Activated naive CD4-positive, alpha-beta T cell treated with anti-CD3 and anti-CD28 coated beads, Interleukin-2, amount 10 ng/mL, durations not matched to agents 7 days and 5 days (primary cell): Measurements from ENCODE around the gene SDHAF1.
A peak's percentile ranks its signal among the peaks of the same experiment; 100 is the strongest.
"Not testable (repeated sequence)": the region's sequence is repeated elsewhere in the genome, so short reads cannot be mapped to it uniquely, and the experiment has no call there.

Experiments used
- CTCF ChIA-PET: fragments of 350-600 bp; sonication (Branson Sonifier 250); formaldehyde crosslinking; loops from one replicate; lab custom pipeline; 2021; ENCODE audit warnings: antibody characterized with exemption; lab: Charles Lee
- DNase-seq: peaks from one replicate; pipeline ENCODE4 v3.0.0-alpha.2; 2020
- H3K27ac Mint-ChIP-seq: one replicate; pipeline ENCODE4 v1.8.0; 2021; ENCODE audit warnings: mild to moderate bottlenecking, moderate library complexity, mixed read lengths
- H3K27me3 Mint-ChIP-seq: one replicate; pipeline ENCODE4 v1.8.0; 2021; ENCODE audit warnings: mild to moderate bottlenecking, mixed read lengths
- H3K36me3 Mint-ChIP-seq: one replicate; pipeline ENCODE4 v1.8.0; 2021; ENCODE audit warnings: mixed read lengths
- H3K4me1 Mint-ChIP-seq: one replicate; pipeline ENCODE4 v1.8.0; 2021; ENCODE audit warnings: mixed read lengths
- H3K4me3 Mint-ChIP-seq: one replicate; pipeline ENCODE4 v1.8.0; 2021; ENCODE audit warnings: mild to moderate bottlenecking, moderate library complexity, mixed read lengths
- H3K9me3 Mint-ChIP-seq: one replicate; pipeline ENCODE4 v1.8.0; 2021; ENCODE audit warnings: mixed read lengths

Gene SDHAF1

GRCh38 chr19:35975608-35976214 lies 19.3 kb upstream of the SDHAF1 start:
- Mint-ChIP-seq H3K4me1 (no peaks in the 10 kb centered on the region), H3K36me3 (no peaks in the 10 kb centered on the region), H3K9me3 (no peaks in the 10 kb centered on the region), H3K4me3 (no peak overlapping the region), H3K27me3 (peaks cover 18% of the 10 kb centered on the region), H3K27ac (no peak overlapping the region)
- peak; percentile 59 for DNase-seq
- CTCF ChIA-PET: interaction anchor here (1.0 to 1.6 kb wide), 2 partner anchors 8 to 17 kb away, joined by 3 to 4 read pairs; no protein-coding TSS in a partner anchor

DNA sequence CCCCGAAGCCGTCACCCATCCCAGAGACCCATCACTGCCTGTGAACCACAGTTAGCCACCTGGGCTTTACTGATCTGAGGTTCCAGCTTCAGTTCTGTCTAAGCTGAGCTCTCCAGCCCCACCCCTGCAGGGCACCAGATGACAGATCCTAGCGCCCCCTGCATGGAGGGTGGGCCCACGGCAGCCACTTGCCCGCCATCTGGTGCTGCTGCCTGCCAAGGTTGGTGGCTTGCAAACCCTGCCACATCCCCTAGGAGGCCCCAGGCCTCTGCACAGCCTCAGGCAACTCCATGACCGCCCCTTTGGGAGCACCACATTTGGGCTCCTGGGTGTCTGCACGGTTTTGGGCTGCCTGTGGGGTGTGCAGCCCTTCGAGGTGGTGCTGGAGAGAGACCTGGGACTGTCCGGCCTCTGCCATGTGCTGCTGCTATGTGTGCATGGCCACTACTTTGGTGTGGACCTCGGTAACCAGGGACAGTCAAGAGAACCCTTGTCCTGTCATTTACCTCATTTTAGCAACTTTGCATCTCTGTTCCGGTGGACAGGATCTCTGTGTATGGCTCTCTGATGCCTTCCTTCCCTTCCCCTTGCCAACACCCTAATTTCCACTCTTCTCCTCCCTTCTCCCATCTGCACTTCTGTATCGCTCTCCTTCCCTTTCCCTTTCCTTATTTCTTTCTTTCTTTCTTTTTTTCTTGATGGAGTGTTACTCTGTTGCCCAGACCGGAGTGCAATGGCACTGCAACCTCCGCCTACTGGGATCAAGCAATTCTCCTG lies 17.4 kb upstream of the SDHAF1 start:
- no peaks in the 10 kb centered on the region for H3K9me3 Mint-ChIP-seq
- no peaks in the 10 kb centered on the region for H3K36me3 Mint-ChIP-seq
- peak; percentile 48 for DNase-seq
- no peak overlapping the region for H3K27ac Mint-ChIP-seq
- H3K27me3 Mint-ChIP-seq: peaks cover 28% of the 10 kb centered on the region
- CTCF ChIA-PET: interaction anchor here (1.5 to 1.6 kb wide), 2 partner anchors 12 to 19 kb away, joined by 4 read pairs; no protein-coding TSS in a partner anchor
- H3K4me3 Mint-ChIP-seq: no peak overlapping the region
- H3K4me1 Mint-ChIP-seq: no peaks in the 10 kb centered on the region

- Mint-ChIP-seq H3K4me3 (no peak overlapping the region), H3K9me3 (no peaks in the 10 kb centered on the region), H3K27me3 (peaks cover 32% of the 10 kb centered on the region), H3K4me1 (no peaks in the 10 kb centered on the region), H3K36me3 (no peaks in the 10 kb centered on the region), H3K27ac (no peak overlapping the region)
- DNase-seq: no peak
- CTCF ChIA-PET: no interaction called here
Measured at GRCh38 chr19:35978271-35978670, 16.7 kb upstream of the SDHAF1 start.

- DNase-seq: no peak
- no peaks in the 10 kb centered on the region for H3K4me1 Mint-ChIP-seq
- no peaks in the 10 kb centered on the region for H3K36me3 Mint-ChIP-seq
- H3K27ac Mint-ChIP-seq: no peak overlapping the region
- H3K4me3 Mint-ChIP-seq: no peak overlapping the region
- H3K27me3 Mint-ChIP-seq: peaks cover 34% of the 10 kb centered on the region
- no peaks in the 10 kb centered on the region for H3K9me3 Mint-ChIP-seq
- CTCF ChIA-PET: no interaction called here
Measured at GRCh38 chr19:35978832-35979365, 16.1 kb upstream of the SDHAF1 start.

DNA sequence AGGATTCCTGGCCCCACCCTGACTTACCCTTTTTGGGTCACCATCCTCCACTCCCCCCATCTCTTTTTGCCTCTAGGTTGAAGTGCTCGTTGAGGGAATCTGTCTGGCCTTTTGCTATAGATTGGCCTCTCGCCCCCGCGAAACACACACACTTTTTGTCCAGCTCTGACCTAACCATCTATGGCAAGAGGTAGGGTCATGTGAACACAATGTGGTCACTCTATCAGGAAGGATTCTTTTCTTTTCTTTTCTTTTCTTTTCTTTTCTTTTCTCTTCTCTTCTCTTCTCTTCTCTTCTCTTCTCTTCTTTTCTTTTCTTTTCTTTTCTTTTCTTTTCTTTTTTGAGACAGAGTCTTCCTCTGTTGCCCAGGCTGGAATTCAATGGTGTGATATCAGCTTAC lies 14.0 kb upstream of the SDHAF1 start:
- H3K4me1 Mint-ChIP-seq, H3K4me3 Mint-ChIP-seq, H3K36me3 Mint-ChIP-seq, CTCF ChIA-PET, H3K27ac Mint-ChIP-seq, DNase-seq, H3K9me3 Mint-ChIP-seq: not testable (repeated sequence)
- peaks cover 41% of the 10 kb centered on the region for H3K27me3 Mint-ChIP-seq

- no peak for DNase-seq
- Mint-ChIP-seq H3K27me3 (peaks cover 62% of the 10 kb centered on the region), H3K4me3 (no peak overlapping the region), H3K9me3 (no peaks in the 10 kb centered on the region), H3K4me1 (peaks cover 5% of the 10 kb centered on the region), H3K27ac (no peak overlapping the region), H3K36me3 (no peaks in the 10 kb centered on the region)
- CTCF ChIA-PET: interaction anchor here (1.1 kb wide), 1 partner anchor 8 kb away, joined by 3 read pairs; no protein-coding TSS in a partner anchor
Measured at GRCh38 chr19:35983177-35983576, 11.8 kb upstream of the SDHAF1 start.

DNA sequence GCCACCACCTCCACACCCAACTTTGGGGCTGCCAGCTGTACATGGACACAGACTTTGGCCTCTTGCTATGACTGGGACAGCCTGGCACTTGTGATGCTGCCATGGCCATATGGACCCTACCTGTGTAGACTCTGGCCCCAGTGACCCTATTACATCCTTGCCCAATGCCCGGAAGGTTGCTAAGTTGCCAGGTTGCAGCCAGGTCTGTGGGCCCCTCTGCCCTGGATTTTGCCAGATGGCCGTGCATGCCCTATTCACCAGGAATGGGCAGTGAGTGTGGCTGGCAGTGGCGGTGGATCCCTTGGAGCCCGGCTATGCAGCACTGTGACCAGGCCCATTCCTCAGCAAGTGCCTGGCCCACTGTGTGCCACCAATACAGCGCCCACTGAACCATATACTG lies 8.9 kb upstream of the SDHAF1 start:
- H3K9me3 Mint-ChIP-seq: peaks cover 3% of the 10 kb centered on the region
- no peaks in the 10 kb centered on the region for H3K36me3 Mint-ChIP-seq
- H3K4me1 Mint-ChIP-seq: peaks cover 5% of the 10 kb centered on the region
- no peak overlapping the region for H3K27ac Mint-ChIP-seq
- peaks cover 76% of the 10 kb centered on the region for H3K27me3 Mint-ChIP-seq
- H3K4me3 Mint-ChIP-seq: peak overlapping the region; percentile 24
- DNase-seq: no peak
- CTCF ChIA-PET: no interaction called here

DNA sequence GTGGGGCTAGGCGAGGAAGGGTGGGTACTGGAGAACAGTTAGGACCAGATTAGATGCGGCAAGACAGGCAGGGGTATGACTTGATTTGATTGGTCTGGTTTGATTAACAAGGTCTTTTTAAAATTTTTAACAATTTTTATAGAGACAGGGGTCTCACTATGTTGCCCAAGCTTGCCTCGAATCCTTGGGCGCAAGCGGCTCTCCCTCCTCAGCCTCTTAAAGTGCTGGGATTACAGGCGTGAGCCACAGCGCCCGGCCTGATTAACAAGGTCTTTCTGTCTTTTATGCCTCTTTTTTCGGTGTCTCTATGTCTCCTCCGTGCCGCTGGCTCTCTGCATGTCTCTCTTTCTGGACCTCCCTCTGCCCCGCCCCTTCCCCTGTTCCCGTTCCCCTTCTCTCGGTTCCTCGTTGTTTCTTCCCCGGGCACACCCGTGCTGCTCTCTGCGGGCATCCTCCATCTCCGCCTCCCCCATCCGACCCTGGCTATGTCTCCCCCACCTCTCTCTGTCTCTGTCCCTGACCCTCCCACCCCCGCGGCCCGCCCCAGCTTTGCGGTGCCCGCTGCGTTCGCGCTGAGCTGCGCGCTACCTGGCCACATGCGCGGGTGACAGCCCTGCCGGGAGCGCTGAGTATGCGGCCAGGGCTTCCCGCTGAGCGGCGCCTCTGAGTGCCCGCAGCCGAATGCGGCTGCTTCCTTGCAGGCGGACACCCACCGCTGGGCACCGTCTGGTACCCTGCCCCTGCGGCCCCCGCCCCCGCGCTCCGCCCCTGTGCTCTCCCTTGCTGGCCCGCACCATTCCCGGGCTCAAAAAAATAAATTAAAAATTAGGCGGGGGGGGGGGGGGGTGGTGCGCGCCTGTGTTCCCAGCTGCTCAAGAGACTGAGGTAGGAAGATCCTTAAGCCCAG lies 8.1 kb upstream of the SDHAF1 start:
- Mint-ChIP-seq H3K9me3 (peaks cover 3% of the 10 kb centered on the region), H3K4me3 (peak overlapping the region; percentile 71), H3K4me1 (peaks cover 5% of the 10 kb centered on the region), H3K36me3 (no peaks in the 10 kb centered on the region), H3K27ac (no peak overlapping the region), H3K27me3 (peaks cover 72% of the 10 kb centered on the region)
- DNase-seq: peak; percentile 38
- CTCF ChIA-PET: no interaction called here

GRCh38 chr19:35987571-35987896 lies 7.5 kb upstream of the SDHAF1 start:
- Mint-ChIP-seq H3K4me3 (no peak overlapping the region), H3K9me3 (peaks cover 3% of the 10 kb centered on the region), H3K27me3 (peaks cover 70% of the 10 kb centered on the region), H3K36me3 (no peaks in the 10 kb centered on the region), H3K27ac (no peak overlapping the region), H3K4me1 (peaks cover 5% of the 10 kb centered on the region)
- DNase-seq: no peak
- CTCF ChIA-PET: no interaction called here

DNA sequence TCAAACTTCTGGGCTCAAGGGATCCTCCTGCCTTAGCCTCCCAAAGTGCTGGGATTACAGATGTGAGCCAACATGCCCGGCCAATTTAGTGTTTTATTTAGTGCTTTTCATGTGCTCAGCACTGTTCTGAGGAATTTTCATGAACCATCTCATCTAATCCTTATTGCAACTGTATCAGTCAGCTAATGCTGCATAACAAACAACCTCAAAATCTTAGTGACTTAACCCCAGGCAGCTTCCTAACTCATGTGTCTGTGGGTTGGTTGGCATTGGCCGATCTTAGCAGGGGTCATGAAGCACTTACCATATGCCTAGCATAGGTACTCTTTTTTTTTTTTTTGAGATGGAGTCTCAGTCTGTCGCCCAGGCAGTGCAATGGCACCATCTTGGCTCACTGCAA lies 6.2 kb upstream of the SDHAF1 start:
- peaks cover 60% of the 10 kb centered on the region for H3K27me3 Mint-ChIP-seq
- no peak overlapping the region for H3K4me3 Mint-ChIP-seq
- H3K4me1 Mint-ChIP-seq: peaks cover 5% of the 10 kb centered on the region
- DNase-seq: no peak
- H3K36me3 Mint-ChIP-seq: no peaks in the 10 kb centered on the region
- no peak overlapping the region for H3K27ac Mint-ChIP-seq
- peaks cover 3% of the 10 kb centered on the region for H3K9me3 Mint-ChIP-seq
- CTCF ChIA-PET: no interaction called here

DNA sequence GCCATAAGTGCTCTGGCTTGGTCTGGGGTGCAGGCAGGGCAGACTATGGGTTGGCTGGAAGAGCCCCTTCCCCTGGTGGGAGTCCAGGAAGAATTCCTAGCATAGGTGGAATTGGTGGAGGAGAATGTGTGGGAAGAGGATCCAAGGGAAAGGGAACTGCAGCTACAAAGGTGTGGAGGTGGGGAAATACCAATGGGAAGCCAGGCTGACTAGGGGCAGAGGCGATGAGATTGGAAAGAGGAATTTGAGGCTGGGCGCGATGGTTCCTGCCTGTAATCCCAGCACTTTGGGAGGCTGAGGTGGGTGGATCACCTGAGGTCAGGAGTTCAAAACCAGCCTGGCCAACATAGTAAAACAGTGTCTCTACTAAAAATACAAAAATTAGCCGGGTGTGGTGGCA lies 4.8 kb upstream of the SDHAF1 start:
- peaks cover 12% of the 10 kb centered on the region for H3K4me1 Mint-ChIP-seq
- no peak for DNase-seq
- H3K27ac Mint-ChIP-seq: no peak overlapping the region
- peaks cover 2% of the 10 kb centered on the region for H3K36me3 Mint-ChIP-seq
- H3K27me3 Mint-ChIP-seq: peaks cover 57% of the 10 kb centered on the region
- H3K4me3 Mint-ChIP-seq: no peak overlapping the region
- CTCF ChIA-PET: interaction anchor here (0.8 kb wide), 1 partner anchor 15 kb away, joined by 3 read pairs; no protein-coding TSS in a partner anchor
- H3K9me3 Mint-ChIP-seq: peaks cover 3% of the 10 kb centered on the region

DNA sequence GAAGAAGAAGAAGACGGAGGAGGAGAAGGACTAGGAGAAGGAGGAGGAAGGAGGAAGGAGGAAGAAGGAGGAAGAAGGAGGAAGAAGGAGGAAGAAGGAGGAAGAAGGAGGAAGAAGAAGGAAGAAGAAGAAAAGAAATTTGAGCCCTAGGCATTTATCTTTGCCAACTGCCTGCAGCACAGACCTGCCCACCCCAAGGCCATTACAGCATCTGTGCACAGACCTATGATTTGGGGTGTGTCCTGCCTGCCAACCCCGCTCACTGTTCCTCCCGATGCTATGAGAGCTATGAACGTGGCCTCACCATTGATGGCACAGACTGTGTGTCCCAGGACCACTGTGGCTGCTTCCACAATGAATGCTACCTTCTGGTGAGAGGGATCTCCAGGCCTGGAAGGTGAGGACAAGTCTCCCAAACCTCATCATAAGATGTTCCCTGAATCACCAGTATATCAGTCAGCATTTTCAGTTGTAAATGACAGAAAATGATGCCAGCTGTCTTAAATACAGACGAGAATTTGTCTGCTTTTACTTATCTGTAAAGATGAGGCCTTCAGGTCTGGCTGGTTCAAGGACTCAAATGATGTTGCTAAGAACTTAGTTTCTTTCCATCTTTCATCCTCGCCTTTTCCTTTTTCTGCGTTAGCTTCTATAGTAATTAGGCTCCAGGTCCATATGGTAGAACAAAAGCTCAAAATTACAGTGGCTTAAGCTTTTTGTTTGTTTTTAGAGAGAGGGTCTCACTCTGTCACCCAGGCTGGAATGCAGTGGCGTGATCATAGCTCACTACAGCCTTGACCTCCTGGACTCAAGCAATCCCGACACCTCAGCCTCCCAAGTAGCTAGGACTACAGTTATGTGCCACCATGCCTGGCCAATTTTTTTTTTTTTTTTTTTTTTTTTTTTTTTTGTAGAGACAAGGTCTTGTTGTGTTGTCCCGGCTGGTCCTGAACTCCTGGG lies 3.9 kb upstream of the SDHAF1 start:
- Mint-ChIP-seq H3K4me3 (no peak overlapping the region), H3K27ac (no peak overlapping the region), H3K4me1 (peaks cover 18% of the 10 kb centered on the region), H3K27me3 (peaks cover 48% of the 10 kb centered on the region), H3K36me3 (peaks cover 7% of the 10 kb centered on the region), H3K9me3 (peaks cover 3% of the 10 kb centered on the region)
- no peak for DNase-seq
- CTCF ChIA-PET: no interaction called here

- peaks cover 22% of the 10 kb centered on the region for H3K4me1 Mint-ChIP-seq
- no peak overlapping the region for H3K4me3 Mint-ChIP-seq
- H3K36me3 Mint-ChIP-seq: peaks cover 13% of the 10 kb centered on the region
- no peak for DNase-seq
- H3K27ac Mint-ChIP-seq: no peak overlapping the region
- peaks cover 3% of the 10 kb centered on the region for H3K9me3 Mint-ChIP-seq
- CTCF ChIA-PET: interaction anchor here (1.4 to 1.9 kb wide), 2 partner anchors 33 to 46 kb away, joined by 3 to 6 read pairs; no protein-coding TSS in a partner anchor
- H3K27me3 Mint-ChIP-seq: peaks cover 40% of the 10 kb centered on the region
Measured at GRCh38 chr19:35991731-35992450, 3.1 kb upstream of the SDHAF1 start.
